ENCODE measurements around the gene RALB.

The RALB gene

GRCh38 chr2:120252225-120253020 is at the start of gene RALB:
Gene RALB (plus strand): TSS chr2:120252852. CDS start chr2:120278665, 25,813 bp downstream.
- DNase-seq, result peak; percentile 95

- no peak for DNase-seq
These were observed 49.2 kb upstream of the RALB start for GRCh38 chr2:120203251-120204021.

- no peak for DNase-seq
These were observed 48.6 kb upstream of the RALB start for GRCh38 chr2:120204022-120204405.

- no peak for DNase-seq
These were observed 48.2 kb upstream of the RALB start for GRCh38 chr2:120204417-120204816.

- DNase-seq, result no peak
These were observed 47.5 kb upstream of the RALB start for GRCh38 chr2:120204945-120205670.

GRCh38 chr2:120206022-120206581 is 46.5 kb upstream of the RALB start:
- DNase-seq, result no peak

- DNase-seq, result no peak
These were observed 44.0 kb upstream of the RALB start for GRCh38 chr2:120208381-120209353.

- DNase-seq, result no peak
These were observed 43.0 kb upstream of the RALB start for GRCh38 chr2:120209427-120210269.

- DNase-seq, result no peak
These were observed 42.4 kb upstream of the RALB start for GRCh38 chr2:120210270-120210693.

- DNase-seq, result no peak
These were observed 34.5 kb upstream of the RALB start for GRCh38 chr2:120218181-120218580.

- no peak for DNase-seq
These were observed 33.4 kb upstream of the RALB start for GRCh38 chr2:120219291-120219690.

GRCh38 chr2:120219766-120220165 is 32.9 kb upstream of the RALB start:
- DNase-seq, result no peak

- DNase-seq, result no peak
These were observed 31.9 kb upstream of the RALB start for GRCh38 chr2:120220756-120221155.

GRCh38 chr2:120221616-120222015 is 31.0 kb upstream of the RALB start:
- DNase-seq, result no peak

GRCh38 chr2:120222186-120223033 is 30.2 kb upstream of the RALB start:
- no peak for DNase-seq

GRCh38 chr2:120223034-120223912 is 29.4 kb upstream of the RALB start, which contains the start of gene TMEM185B:
Gene TMEM185B (minus strand): TSS chr2:120223400. CDS start chr2:120222976, 424 bp downstream.
- DNase-seq, result peak; percentile 24

- DNase-seq, result no peak
These were observed 28.4 kb upstream of the RALB start for GRCh38 chr2:120224256-120224655.

GRCh38 chr2:120224735-120225548 is 27.7 kb upstream of the RALB start:
- DNase-seq, result no peak
